ENCODE data around the gene EXTL1. TPM values are rescaled to one million over a fixed set of nuclear protein-coding genes. Genes with fewer than 3 reads are reported as not detected.

Gene EXTL1
- total RNA-seq, 1 experiment from 2014 or later = 0.15 TPM

- ChIA-PET POLR2A (interaction anchor here (1.1 kb wide), 1 partner anchor 48 kb away, joined by 3 read pairs; no protein-coding TSS in a partner anchor), CTCF (no interaction called here), RAD21 (ENCODE audit: low non-redundant PET in 1 of 2, low total read pairs in 2 of 2, uncharacterized antibody in 2 of 2, unreplicated experiment in 2 of 2) (no interaction called here)
- intact Hi-C loops (cut with micrococcal nuclease) = no loop called here
- Histone ChIP-seq H3K36me3 (ENCODE audit: control insufficient read depth in 1 of 2, insufficient read depth in 2 of 2, low read length in 2 of 2) (no peaks in the 10 kb centered on the region), H3K27me3 (ENCODE audit: insufficient read depth, low read length) (no peaks in the 10 kb centered on the region), H3K4me2 (ENCODE audit: low read length) (peak overlapping the region; percentile 18), H3K4me1 (ENCODE audit: control insufficient read depth in 1 of 2, insufficient read depth in 2 of 2, low read length in 2 of 2) (peaks cover 6 to 47% of the 10 kb centered on the region in 2 experiments; a peak in 3 of 4 replicates), H3K9me2 (ENCODE audit: insufficient read depth) (no peaks in the 10 kb centered on the region), H3K4me3 (replicated peaks in 1 of 2; ENCODE audit: low read depth in 1 of 2, low read length in 2 of 2) (no peak overlapping the region), H4K20me1 (ENCODE audit: insufficient read depth) (no peaks in the 10 kb centered on the region), H2AFZ (ENCODE audit: low read depth, low read length, poor library complexity, severe bottlenecking) (peak overlapping the region; percentile 17), H3K79me2 (ENCODE audit: insufficient read depth, low read length) (no peaks in the 10 kb centered on the region), H3K9me3 (ENCODE audit: control insufficient read depth in 1 of 2, insufficient read depth in 1 of 2, low read depth in 1 of 2, low read length in 2 of 2) (no peaks in the 10 kb centered on the region), H3K9ac (ENCODE audit: low read length) (no peak overlapping the region), H3K27ac (ENCODE audit: low read depth, low read length) (no peak overlapping the region)
- TF ChIP-seq EGR1 (IDR thresholded peaks at IDR 0.05; ENCODE audit: low read depth) = no peak
- no peak for TF ChIP-seq POLR2A (IDR thresholded peaks at IDR 0.05; ENCODE audit: borderline replicate concordance, extremely low read depth, insufficient read depth, insufficient read length)
- no peak for TF ChIP-seq ELF1 (IDR thresholded peaks at IDR 0.05; ENCODE audit: borderline replicate concordance, low read depth)
- TF ChIP-seq FOSL1 (IDR thresholded peaks at IDR 0.05; ENCODE audit: low read depth) = no peak
- TF ChIP-seq RAD21 (IDR thresholded peaks at IDR 0.05; ENCODE audit: low read depth) = no peak
- no peak for TF ChIP-seq POLR2AphosphoS5 (IDR thresholded peaks at IDR 0.05; ENCODE audit: low read depth, low read length)
- TF ChIP-seq CEBPB (IDR thresholded peaks at IDR 0.05; ENCODE audit: low read depth) = no peak
- no peak for TF ChIP-seq SP1 (IDR thresholded peaks at IDR 0.05; ENCODE audit: low read depth)
- TF ChIP-seq CTCF (IDR thresholded peaks at IDR 0.05 in 2 of 3, conservative IDR thresholded peaks at IDR 0.05 in 1 of 3; ENCODE audit: borderline replicate concordance in 1 of 3, insufficient read depth in 1 of 3, low read depth in 2 of 3, low read length in 2 of 3) = no peak
- no peak for TF ChIP-seq ZNF274 (IDR thresholded peaks at IDR 0.05; ENCODE audit: low read depth, low read length)
- TF ChIP-seq CBX3 (IDR thresholded peaks at IDR 0.05; ENCODE audit: low read depth) = no peak
- TF ChIP-seq TCF7L2 (IDR thresholded peaks at IDR 0.05; ENCODE audit: borderline replicate concordance, extremely low read depth, insufficient read depth, insufficient read length) = no peak
- no peak for TF ChIP-seq EZH2 (IDR thresholded peaks at IDR 0.05)
- TF ChIP-seq SRF (IDR thresholded peaks at IDR 0.05; ENCODE audit: low read depth) = no peak
- no peak for TF ChIP-seq SIN3A (IDR thresholded peaks at IDR 0.05; ENCODE audit: low read depth)
- no peak for TF ChIP-seq EZH2phosphoT487 (IDR thresholded peaks at IDR 0.05; ENCODE audit: borderline replicate concordance)
- TF ChIP-seq REST (IDR thresholded peaks at IDR 0.05; ENCODE audit: low read depth) = no peak
- no peak for TF ChIP-seq JUND (IDR thresholded peaks at IDR 0.05)
- no peak for TF ChIP-seq YY1 (IDR thresholded peaks at IDR 0.05; ENCODE audit: extremely low read depth, insufficient replicate concordance, low read depth, low read length)
- DNase-seq (ENCODE audit: low read depth, low spot score) = no peak
- BruUV-seq (replicated peaks) = no TSS peak
- peak; percentile 27; the same call in 1 of the 2 replicates for ATAC-seq
Observed at GRCh38 chr1:26083208-26083607, 61.6 kb downstream of the EXTL1 start.
